Tibial nerve (tissue), 4 donors: Measurements from ENCODE around the gene TPGS1.

Experiments
- EP300 ChIP-seq, 2 donors: sonication (generic); formaldehyde crosslinking; IDR thresholded peaks; one replicate each; pipeline ENCODE4 v1.6.1; 2017; ENCODE audit warnings: antibody characterized with exemption in 2 of 2, mild to moderate bottlenecking in 1 of 2
- POLR2A ChIP-seq, 2 donors: fragments of 450-650 bp; IDR thresholded peaks; one replicate each; pipeline ENCODE4 v1.6.1; 2017; ENCODE audit warnings: antibody characterized with exemption in 2 of 2, mild to moderate bottlenecking in 2 of 2, moderate library complexity in 2 of 2
- TF ChIP-seq, protein P1 (sequence below), 5 experiments: fragments of 200-600 bp in 3 of 5; fragments of 450-650 bp in 2 of 5; sonication (generic) in 3 of 5; IDR thresholded peaks; one replicate each; pipeline ENCODE4 v1.5.1; 2016 to 2019; ENCODE audit warnings: antibody characterized with exemption in 5 of 5, mild to moderate bottlenecking in 3 of 5, moderate library complexity in 2 of 5

DNA sequence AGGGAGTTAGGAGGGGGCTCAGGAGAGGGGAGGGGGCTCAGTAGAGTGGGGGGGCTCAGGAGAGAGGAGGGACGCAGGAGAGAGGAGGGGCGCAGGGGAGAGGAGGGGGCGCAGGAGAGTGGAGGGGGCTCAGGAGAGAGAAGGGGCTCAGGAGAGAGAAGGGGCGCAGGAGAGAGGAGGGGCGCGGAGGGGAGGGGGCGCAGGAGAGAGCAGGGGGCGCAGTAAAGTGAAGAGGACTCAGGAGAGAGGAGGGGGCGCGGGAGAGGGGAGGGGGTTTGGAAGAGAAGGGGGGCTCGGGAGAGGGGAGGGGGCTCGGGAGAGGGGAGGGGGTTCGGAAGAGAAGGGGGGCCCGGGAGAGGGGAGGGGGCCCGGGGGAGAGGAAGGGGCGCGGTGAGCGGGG is 10.3 kb upstream of the TPGS1 start:
- TF ChIP-seq, protein P1, sequence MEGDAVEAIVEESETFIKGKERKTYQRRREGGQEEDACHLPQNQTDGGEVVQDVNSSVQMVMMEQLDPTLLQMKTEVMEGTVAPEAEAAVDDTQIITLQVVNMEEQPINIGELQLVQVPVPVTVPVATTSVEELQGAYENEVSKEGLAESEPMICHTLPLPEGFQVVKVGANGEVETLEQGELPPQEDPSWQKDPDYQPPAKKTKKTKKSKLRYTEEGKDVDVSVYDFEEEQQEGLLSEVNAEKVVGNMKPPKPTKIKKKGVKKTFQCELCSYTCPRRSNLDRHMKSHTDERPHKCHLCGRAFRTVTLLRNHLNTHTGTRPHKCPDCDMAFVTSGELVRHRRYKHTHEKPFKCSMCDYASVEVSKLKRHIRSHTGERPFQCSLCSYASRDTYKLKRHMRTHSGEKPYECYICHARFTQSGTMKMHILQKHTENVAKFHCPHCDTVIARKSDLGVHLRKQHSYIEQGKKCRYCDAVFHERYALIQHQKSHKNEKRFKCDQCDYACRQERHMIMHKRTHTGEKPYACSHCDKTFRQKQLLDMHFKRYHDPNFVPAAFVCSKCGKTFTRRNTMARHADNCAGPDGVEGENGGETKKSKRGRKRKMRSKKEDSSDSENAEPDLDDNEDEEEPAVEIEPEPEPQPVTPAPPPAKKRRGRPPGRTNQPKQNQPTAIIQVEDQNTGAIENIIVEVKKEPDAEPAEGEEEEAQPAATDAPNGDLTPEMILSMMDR (IDR thresholded peaks at IDR 0.05), result no peak
- TF ChIP-seq EP300 (IDR thresholded peaks at IDR 0.05) (no peak), POLR2A (IDR thresholded peaks at IDR 0.05) (no peak)
